ENCODE data around the gene SSBP4. TPM values are rescaled to one million over a fixed set of nuclear protein-coding genes. Genes with fewer than 3 reads are reported as not detected.

The SSBP4 gene
- total and polyA plus RNA-seq, 2 of the 8 experiments (the other 6 are each of a cell fraction or from before 2014, with no cell fraction given) = 26.4 to 33.7 TPM

GRCh38 chr19:18435842-18436670 is 16.9 kb downstream of the SSBP4 start:
- Histone ChIP-seq H3K23me2 (ENCODE audit: low read depth, low read length) (peaks cover 13% of the 10 kb centered on the region; the same call in 1 of the 2 replicates), H2BK5ac (ENCODE audit: low read depth, low read length) (peak overlapping the region; percentile 96; the same call in 1 of the 2 replicates), H2AK5ac (ENCODE audit: low read depth, low read length) (no peak overlapping the region), H2BK12ac (ENCODE audit: low read depth, low read length) (peak overlapping the region; percentile 7; the same call in 1 of the 2 replicates), H2BK120ac (replicated peaks; ENCODE audit: low read depth, low read length) (no peak overlapping the region), H3K79me2 (ENCODE audit: control insufficient read depth in 1 of 2, insufficient read depth in 2 of 2, low read length in 2 of 2) (no peaks in the 10 kb centered on the region), H2BK15ac (ENCODE audit: low read length) (no peak overlapping the region), H2BK20ac (ENCODE audit: low read length) (no peak overlapping the region), H3K27me3 (replicated peaks in 1 of 4; ENCODE audit: control insufficient read depth in 3 of 4, extremely low read depth in 1 of 4, insufficient read depth in 3 of 4, low read length in 3 of 4) (no peaks in the 10 kb centered on the region; a peak in 1 of 7 replicates), H4K20me1 (replicated peaks in 1 of 2; ENCODE audit: control insufficient read depth in 1 of 2, insufficient read depth in 2 of 2, low read length in 2 of 2) (peaks cover 0 to 14% of the 10 kb centered on the region in 2 experiments), H3K9me3 (ENCODE audit: insufficient read depth in 2 of 2, low read depth in 1 of 2, low read length in 1 of 2) (no peaks in the 10 kb centered on the region), H3K4me1 (replicated peaks in 1 of 4; ENCODE audit: control insufficient read depth in 3 of 4, insufficient read depth in 4 of 4, low read length in 3 of 4) (peaks cover 5 to 45% (median 28%) of the 10 kb centered on the region in 4 experiments), H3K36me3 (ENCODE audit: control insufficient read depth in 2 of 4, insufficient read depth in 4 of 4, low read length in 3 of 4) (peaks cover 2 to 13% (median 7%) of the 10 kb centered on the region in 4 experiments; a peak in 4 of 8 replicates), H4K5ac (ENCODE audit: insufficient read length, low read depth, low read length) (no peak overlapping the region), H4K91ac (replicated peaks; ENCODE audit: insufficient read length, low read length) (no peak overlapping the region), H3K56ac (replicated peaks; ENCODE audit: insufficient read length, low read depth, low read length) (no peak overlapping the region), H3K79me1 (ENCODE audit: low read depth, low read length) (no peaks in the 10 kb centered on the region; the same call in 1 of the 2 replicates), H3K4me2 (ENCODE audit: insufficient read depth in 1 of 2, low read depth in 2 of 2, low read length in 2 of 2) (peak overlapping the region; percentile 80 to 99), H3K27ac (ENCODE audit: low read depth, low read length) (no peak overlapping the region), H3K9ac (replicated peaks in 1 of 4; ENCODE audit: extremely low read depth in 1 of 4, low read depth in 3 of 4, low read length in 3 of 4) (peak overlapping the region in 2 of 4 experiments; percentile 51 to 66; a peak in 1 of 7 replicates), H2AFZ (ENCODE audit: low read length) (no peak overlapping the region), H3K23ac (ENCODE audit: insufficient read length) (no peak overlapping the region), H3K18ac (ENCODE audit: extremely low read depth, low read length) (no peak overlapping the region; the same call in 1 of the 2 replicates), H3K14ac (ENCODE audit: insufficient read length) (no peak overlapping the region), H3K4me3 (ENCODE audit: extremely low read depth in 1 of 4, insufficient read depth in 2 of 4, low read depth in 3 of 4, low read length in 4 of 4) (peak overlapping the region; percentile 62 to 94 (median 78); a peak in 6 of 8 replicates), H3K4ac (replicated peaks; ENCODE audit: insufficient read length, low read depth, low read length) (peak overlapping the region; percentile 14), H4K8ac (ENCODE audit: extremely low read depth, insufficient read depth, low read length) (no peak overlapping the region; the same call in 1 of the 2 replicates)
- no peak for DNase-seq (ENCODE audit: low read depth in 1 of 2, low spot score in 2 of 2)
- TF ChIP-seq CTBP2 (IDR thresholded peaks at IDR 0.05; ENCODE audit: borderline replicate concordance, insufficient read depth, insufficient read length, low read length) = no peak
- TF ChIP-seq SIX5 (IDR thresholded peaks at IDR 0.05; ENCODE audit: low read depth, low read length) = no peak
- TF ChIP-seq YY1 (IDR thresholded peaks at IDR 0.05; ENCODE audit: low read depth, low read length) = no peak
- TF ChIP-seq NRF1 (IDR thresholded peaks at IDR 0.05; ENCODE audit: low read depth, low read length) = no peak
- ChIA-PET POLR2A (ENCODE audit: partially characterized antibody) (interaction anchor here (0.6 to 6.7 kb wide), 7 partner anchors 12 to 1797 kb away, joined by 3 to 65 read pairs (median 3); partner anchors contain the start of genes JUND, REX1BD and SSBP4), CTCF (ENCODE audit: partially characterized antibody) (interaction anchor here (0.9 to 2.2 kb wide), 4 partner anchors 15 to 90 kb away, joined by 3 to 6 read pairs (median 4); no protein-coding TSS in a partner anchor)
- 92% methylated on average over 45 of the region's 46 CpGs; no CpG with 5 or more reads in 1 of the 2 experiments for WGBS, 2 experiments (ENCODE audit: extremely low coverage in 1 of 2, insufficient coverage in 1 of 2, insufficient read length in 1 of 2, insufficient replicate concordance in 2 of 2, low coverage in 1 of 2, low lambda C conversion rate in 2 of 2, missing lambda C conversion rate in 1 of 2)
- no peak for FAIRE-seq

Measured in H1 (cell line).